HG02852 (cell line): Measurements from ENCODE around the gene CMIP.

Experiments used
- ATAC-seq: cut with Tn5 transposase; IDR thresholded peaks from one replicate; pipeline ENCODE4 v1.9.1; 2021; ENCODE audit warnings: mild to moderate bottlenecking, moderate library complexity; ENCODE audit not compliant: unreplicated experiment

CMIP gene

GRCh38 chr16:81708266-81709015 is 263.8 kb downstream of the CMIP start:
- ATAC-seq, result no peak

GRCh38 chr16:81709016-81709900 is 264.6 kb downstream of the CMIP start:
- ATAC-seq, result no peak

GRCh38 chr16:81710044-81710443 is 265.4 kb downstream of the CMIP start:
- no peak for ATAC-seq

GRCh38 chr16:81710596-81710995 is 266.0 kb downstream of the CMIP start:
- ATAC-seq, result no peak

GRCh38 chr16:81711657-81712319 is 267.2 kb downstream of the CMIP start:
- no peak for ATAC-seq

GRCh38 chr16:81712681-81713080 is 268.1 kb downstream of the CMIP start:
- no peak for ATAC-seq

- ATAC-seq, result no peak
These were observed 268.7 kb downstream of the CMIP start for GRCh38 chr16:81713295-81713772.

- no peak for ATAC-seq
These were observed 269.2 kb downstream of the CMIP start for GRCh38 chr16:81713796-81714195.

GRCh38 chr16:81714583-81714982 is 270.0 kb downstream of the CMIP start:
- no peak for ATAC-seq

GRCh38 chr16:81715358-81716196 is 271.0 kb downstream of the CMIP start:
- ATAC-seq, result peak; percentile 56

GRCh38 chr16:81716478-81717225 is 272.0 kb downstream of the CMIP start:
- ATAC-seq, result peak; percentile 63

- no peak for ATAC-seq
These were observed 273.1 kb downstream of the CMIP start for GRCh38 chr16:81717662-81718189.

GRCh38 chr16:81718637-81719036 is 274.0 kb downstream of the CMIP start:
- ATAC-seq, result no peak

- ATAC-seq, result no peak
These were observed 275.4 kb downstream of the CMIP start for GRCh38 chr16:81719993-81720392.

GRCh38 chr16:81720973-81721906 is 276.6 kb downstream of the CMIP start:
- no peak for ATAC-seq

GRCh38 chr16:81723098-81723723 is 278.6 kb downstream of the CMIP start:
- peak; percentile 74 for ATAC-seq

GRCh38 chr16:81728435-81728834 is 283.8 kb downstream of the CMIP start:
- no peak for ATAC-seq

GRCh38 chr16:81729451-81729850 is 284.8 kb downstream of the CMIP start:
- ATAC-seq, result no peak
